ENCODE measurements around the gene DIPK1C.

Gene DIPK1C

DNA sequence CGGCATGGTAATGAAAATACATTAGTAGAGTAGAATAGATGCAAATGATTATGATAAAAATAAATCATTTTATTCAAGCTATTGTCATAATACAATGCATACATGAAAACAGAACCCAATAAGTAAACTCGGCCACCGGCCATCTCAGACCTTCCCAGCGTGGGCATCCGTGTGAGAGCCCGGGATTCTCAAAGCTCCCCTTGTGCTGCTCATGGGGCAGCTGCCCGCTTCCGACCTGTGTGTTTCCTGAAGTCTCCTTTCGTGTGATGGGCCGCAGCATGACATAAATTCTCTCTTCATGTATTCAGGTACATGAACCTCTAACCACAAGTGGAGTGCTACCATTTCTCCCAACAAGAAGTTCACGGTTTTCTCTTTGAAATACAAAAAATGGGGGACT, 25.6 kb upstream of the DIPK1C start:
- no peak for TF ChIP-seq EZH2phosphoT487 (IDR thresholded peaks at IDR 0.05; ENCODE audit: borderline replicate concordance)
- TF ChIP-seq, protein P1, sequence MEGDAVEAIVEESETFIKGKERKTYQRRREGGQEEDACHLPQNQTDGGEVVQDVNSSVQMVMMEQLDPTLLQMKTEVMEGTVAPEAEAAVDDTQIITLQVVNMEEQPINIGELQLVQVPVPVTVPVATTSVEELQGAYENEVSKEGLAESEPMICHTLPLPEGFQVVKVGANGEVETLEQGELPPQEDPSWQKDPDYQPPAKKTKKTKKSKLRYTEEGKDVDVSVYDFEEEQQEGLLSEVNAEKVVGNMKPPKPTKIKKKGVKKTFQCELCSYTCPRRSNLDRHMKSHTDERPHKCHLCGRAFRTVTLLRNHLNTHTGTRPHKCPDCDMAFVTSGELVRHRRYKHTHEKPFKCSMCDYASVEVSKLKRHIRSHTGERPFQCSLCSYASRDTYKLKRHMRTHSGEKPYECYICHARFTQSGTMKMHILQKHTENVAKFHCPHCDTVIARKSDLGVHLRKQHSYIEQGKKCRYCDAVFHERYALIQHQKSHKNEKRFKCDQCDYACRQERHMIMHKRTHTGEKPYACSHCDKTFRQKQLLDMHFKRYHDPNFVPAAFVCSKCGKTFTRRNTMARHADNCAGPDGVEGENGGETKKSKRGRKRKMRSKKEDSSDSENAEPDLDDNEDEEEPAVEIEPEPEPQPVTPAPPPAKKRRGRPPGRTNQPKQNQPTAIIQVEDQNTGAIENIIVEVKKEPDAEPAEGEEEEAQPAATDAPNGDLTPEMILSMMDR (conservative IDR thresholded peaks at IDR 0.05; ENCODE audit: low read length): no peak

DNA sequence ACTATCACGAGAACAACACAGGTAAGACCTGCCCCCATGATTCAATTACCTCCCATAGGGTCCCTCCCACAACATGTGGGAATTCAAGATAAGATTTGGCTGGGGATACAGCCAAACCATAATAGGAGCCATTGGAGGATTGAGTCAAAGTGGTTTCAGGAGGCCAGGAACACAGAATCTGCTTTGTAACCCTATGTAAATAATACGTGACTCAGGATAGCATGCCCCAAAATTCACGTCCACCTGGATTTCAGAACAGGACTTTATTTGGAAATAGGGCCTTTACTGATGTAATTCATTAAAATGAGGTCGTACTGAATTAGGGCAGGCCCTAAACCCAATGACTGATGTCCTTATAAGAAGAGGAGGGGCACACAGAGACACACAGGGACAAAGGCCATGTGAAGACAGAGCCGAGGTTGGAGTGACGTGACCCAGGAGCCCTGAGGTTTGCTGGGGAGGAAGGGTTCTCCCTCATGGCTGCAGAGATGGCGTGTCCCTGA, 23.1 kb upstream of the DIPK1C start:
- Histone ChIP-seq H4K20me1 (ENCODE audit: insufficient read depth, low read length, poor library complexity, severe bottlenecking) (no peaks in the 10 kb centered on the region), H3K79me2 (ENCODE audit: insufficient read depth, low read length) (no peaks in the 10 kb centered on the region), H3K9me3 (ENCODE audit: insufficient read depth, low read depth, low read length) (no peaks in the 10 kb centered on the region), H3K27me3 (ENCODE audit: insufficient read depth, low read length, poor library complexity, severe bottlenecking) (no peaks in the 10 kb centered on the region), H3F3A (ENCODE audit: low read depth) (no peaks in the 10 kb centered on the region), H3K9ac (ENCODE audit: low read depth, low read length, poor library complexity, severe bottlenecking) (no peak overlapping the region), H3K4me3 (ENCODE audit: low read length, poor library complexity, severe bottlenecking) (no peak overlapping the region), H3K36me3 (ENCODE audit: insufficient read depth, low read length) (no peaks in the 10 kb centered on the region), H3K4me1 (ENCODE audit: insufficient read depth, low read length, poor library complexity, severe bottlenecking) (peaks cover 5% of the 10 kb centered on the region), H3K9me2 (replicated peaks; ENCODE audit: low read depth, low read length) (no peaks in the 10 kb centered on the region), H2AFZ (ENCODE audit: low read length) (no peak overlapping the region), H3K4me2 (ENCODE audit: low read depth, low read length, poor library complexity, severe bottlenecking) (no peak overlapping the region)
- TF ChIP-seq, protein P1 (conservative IDR thresholded peaks at IDR 0.05; ENCODE audit: low read length): no peak
- no peak for TF ChIP-seq EZH2phosphoT487 (IDR thresholded peaks at IDR 0.05; ENCODE audit: borderline replicate concordance)

More for the DNA sequence above, 25.6 kb upstream of the DIPK1C start:
- Histone ChIP-seq H3K79me2 (ENCODE audit: insufficient read depth, low read length) (no peaks in the 10 kb centered on the region), H3K9me3 (ENCODE audit: insufficient read depth, low read depth, low read length) (no peaks in the 10 kb centered on the region), H3K9me2 (replicated peaks; ENCODE audit: low read depth, low read length) (no peaks in the 10 kb centered on the region), H3K4me2 (ENCODE audit: low read depth, low read length, poor library complexity, severe bottlenecking) (no peak overlapping the region), H3K27me3 (ENCODE audit: insufficient read depth, low read length, poor library complexity, severe bottlenecking) (no peaks in the 10 kb centered on the region), H3K4me3 (ENCODE audit: low read length, poor library complexity, severe bottlenecking) (no peak overlapping the region), H3K36me3 (ENCODE audit: insufficient read depth, low read length) (no peaks in the 10 kb centered on the region), H3F3A (ENCODE audit: low read depth) (no peaks in the 10 kb centered on the region), H4K20me1 (ENCODE audit: insufficient read depth, low read length, poor library complexity, severe bottlenecking) (no peaks in the 10 kb centered on the region), H3K9ac (ENCODE audit: low read depth, low read length, poor library complexity, severe bottlenecking) (no peak overlapping the region), H2AFZ (ENCODE audit: low read length) (no peak overlapping the region), H3K4me1 (ENCODE audit: insufficient read depth, low read length, poor library complexity, severe bottlenecking) (peaks cover 5% of the 10 kb centered on the region)

DNA sequence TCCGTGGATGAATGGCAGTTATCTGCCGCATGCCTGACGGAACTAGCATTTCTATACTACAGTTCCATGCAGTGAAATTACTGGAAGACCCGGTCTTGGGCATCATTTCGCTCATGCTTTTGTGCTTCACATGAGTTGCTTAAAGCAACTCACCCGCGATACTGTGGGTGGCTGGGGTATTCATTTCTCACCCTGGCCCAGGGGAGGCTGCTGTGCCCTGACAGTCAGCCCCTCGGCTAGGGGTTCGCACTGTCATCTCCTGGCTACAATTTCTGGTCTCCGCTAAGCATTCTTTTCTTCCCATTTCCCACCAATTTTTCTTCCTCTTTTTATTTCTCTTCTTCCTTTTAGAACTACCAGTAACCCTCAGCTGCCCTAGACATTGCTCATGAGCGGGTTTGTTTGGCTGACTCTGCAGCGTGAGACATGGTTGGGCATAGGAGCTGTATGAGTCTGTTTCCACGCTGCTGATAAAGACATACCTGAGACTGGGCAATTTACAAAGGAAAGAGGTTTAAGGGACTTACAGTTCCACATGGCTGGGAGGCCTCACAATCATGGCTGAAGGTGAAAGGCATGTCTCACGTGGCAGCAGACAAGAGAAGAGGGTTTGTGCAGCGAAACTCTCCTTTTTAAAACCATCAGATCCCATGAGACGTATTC, 22.5 kb upstream of the DIPK1C start:
- TF ChIP-seq, protein P1 (conservative IDR thresholded peaks at IDR 0.05; ENCODE audit: low read length): no peak
- TF ChIP-seq EZH2phosphoT487 (IDR thresholded peaks at IDR 0.05; ENCODE audit: borderline replicate concordance): no peak
- Histone ChIP-seq H3K36me3 (ENCODE audit: insufficient read depth, low read length) (no peaks in the 10 kb centered on the region), H3K9me3 (ENCODE audit: insufficient read depth, low read depth, low read length) (no peaks in the 10 kb centered on the region), H3K9me2 (replicated peaks; ENCODE audit: low read depth, low read length) (no peaks in the 10 kb centered on the region), H3K4me1 (ENCODE audit: insufficient read depth, low read length, poor library complexity, severe bottlenecking) (peaks cover 3% of the 10 kb centered on the region), H2AFZ (ENCODE audit: low read length) (no peak overlapping the region), H3K79me2 (ENCODE audit: insufficient read depth, low read length) (no peaks in the 10 kb centered on the region), H3K4me3 (ENCODE audit: low read length, poor library complexity, severe bottlenecking) (no peak overlapping the region), H3K4me2 (ENCODE audit: low read depth, low read length, poor library complexity, severe bottlenecking) (no peak overlapping the region), H3K9ac (ENCODE audit: low read depth, low read length, poor library complexity, severe bottlenecking) (no peak overlapping the region), H3F3A (ENCODE audit: low read depth) (no peaks in the 10 kb centered on the region), H4K20me1 (ENCODE audit: insufficient read depth, low read length, poor library complexity, severe bottlenecking) (no peaks in the 10 kb centered on the region), H3K27me3 (ENCODE audit: insufficient read depth, low read length, poor library complexity, severe bottlenecking) (no peaks in the 10 kb centered on the region)
